ENCODE measurements around the gene MAGEA2B.
"Not testable (repeated sequence)": the region's sequence is repeated elsewhere in the genome, so short reads cannot be mapped to it uniquely, and the experiment has no call there.

The MAGEA2B gene

GRCh38 chrX:152754871-152755270, 40.4 kb downstream of the MAGEA2B start:
- DNase-seq (ENCODE audit: insufficient read length, low spot score); FAIRE-seq: not testable (repeated sequence)

GRCh38 chrX:152758918-152759317, 44.5 kb downstream of the MAGEA2B start, which contains the start of gene CSAG3:
TSS of gene CSAG3 (plus strand) at chrX:152759218.
- not testable (repeated sequence) for DNase-seq (ENCODE audit: insufficient read length, low spot score)

GRCh38 chrX:152759544-152759943, 45.1 kb downstream of the MAGEA2B start:
- DNase-seq (ENCODE audit: insufficient read length, low spot score); FAIRE-seq: not testable (repeated sequence)

More at GRCh38 chrX:152758918-152759317, 44.5 kb downstream of the MAGEA2B start, which contains the start of gene CSAG3:
- not testable (repeated sequence) for FAIRE-seq

- FAIRE-seq; DNase-seq (ENCODE audit: insufficient read length, low spot score): not testable (repeated sequence)
These were observed 47.2 kb downstream of the MAGEA2B start for GRCh38 chrX:152761582-152761981.

- FAIRE-seq; DNase-seq (ENCODE audit: insufficient read length, low spot score): not testable (repeated sequence)
These were observed 52.1 kb downstream of the MAGEA2B start for GRCh38 chrX:152766562-152766961.
